HG03025 (cell line): ENCODE data around the gene THBS4.
"Not testable (repeated sequence)": the region's sequence is repeated elsewhere in the genome, so short reads cannot be mapped to it uniquely, and the experiment has no call there.

Experiments
- ATAC-seq: cut with Tn5 transposase; IDR thresholded peaks from one replicate; pipeline ENCODE4 v1.9.1; 2021; ENCODE audit warnings: mild to moderate bottlenecking, moderate library complexity; ENCODE audit not compliant: unreplicated experiment, low FRiP score

The THBS4 gene

DNA sequence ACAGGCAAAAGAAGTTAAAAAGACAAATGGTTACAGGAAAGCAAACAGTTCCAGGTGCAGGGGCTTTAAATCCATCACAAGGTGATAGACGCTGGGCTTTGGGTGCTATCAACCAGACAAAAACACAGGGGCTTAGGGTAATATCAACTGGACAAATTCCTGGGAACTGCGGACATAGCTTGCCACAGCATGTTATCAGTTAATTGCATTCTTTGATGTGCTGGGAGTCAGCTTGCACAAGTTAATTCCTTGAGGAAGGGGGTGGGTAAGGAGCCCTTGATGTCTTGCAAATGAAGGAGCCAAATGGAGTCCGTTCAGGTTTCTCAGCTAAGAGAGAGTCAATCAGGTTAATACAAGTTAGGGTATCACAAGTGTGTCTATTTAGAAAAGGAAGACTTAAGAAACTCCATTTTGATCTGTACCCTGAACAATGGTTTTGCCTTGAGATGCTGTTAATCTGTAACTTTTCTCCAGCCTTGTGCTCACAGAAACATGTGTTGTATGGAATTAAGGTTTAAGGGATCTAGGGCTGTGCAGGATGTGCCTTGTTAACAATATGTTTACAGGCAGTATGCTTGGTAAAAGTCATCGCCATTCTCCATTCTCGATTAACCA lies 76.3 kb downstream of the THBS4 start:
- not testable (repeated sequence) for ATAC-seq

DNA sequence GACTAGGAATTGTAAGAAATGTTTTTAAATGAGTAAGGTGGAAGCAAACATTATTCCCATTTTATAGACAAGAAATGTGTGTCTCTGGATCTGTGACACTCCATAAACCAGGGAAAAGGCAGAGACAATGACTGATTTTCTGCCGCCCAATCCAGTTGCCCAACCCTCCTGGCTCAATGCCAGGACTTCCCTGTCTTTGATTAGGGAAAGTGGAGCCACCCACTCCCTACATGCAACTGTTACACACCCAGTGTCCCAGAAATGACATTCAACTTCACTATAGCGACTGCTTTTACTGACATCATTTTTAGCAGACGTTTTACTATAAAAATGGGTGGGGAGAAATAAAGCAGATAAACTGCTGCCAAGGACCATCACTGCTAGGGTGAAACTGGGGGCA lies 79.7 kb downstream of the THBS4 start:
- no peak for ATAC-seq

DNA sequence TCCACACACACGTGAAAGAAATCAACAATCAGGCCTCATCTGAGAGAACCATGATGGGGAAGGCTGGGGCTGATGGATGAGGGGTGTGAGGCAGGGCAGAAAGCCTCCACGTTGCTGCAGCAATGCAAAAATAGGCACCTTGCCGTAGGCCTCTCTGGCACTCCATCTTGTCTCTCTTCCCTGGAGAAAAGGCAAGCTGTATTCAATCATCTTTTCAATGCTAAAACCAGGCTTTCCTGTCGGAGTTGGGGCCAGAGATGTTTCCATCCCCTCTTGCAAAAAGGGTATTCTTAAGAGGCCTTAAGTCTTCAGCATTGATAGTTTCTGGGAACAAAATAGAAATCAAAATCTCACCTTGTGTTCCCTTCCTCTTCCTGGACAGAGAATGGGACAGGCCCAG lies 80.9 kb downstream of the THBS4 start:
- ATAC-seq, result no peak

DNA sequence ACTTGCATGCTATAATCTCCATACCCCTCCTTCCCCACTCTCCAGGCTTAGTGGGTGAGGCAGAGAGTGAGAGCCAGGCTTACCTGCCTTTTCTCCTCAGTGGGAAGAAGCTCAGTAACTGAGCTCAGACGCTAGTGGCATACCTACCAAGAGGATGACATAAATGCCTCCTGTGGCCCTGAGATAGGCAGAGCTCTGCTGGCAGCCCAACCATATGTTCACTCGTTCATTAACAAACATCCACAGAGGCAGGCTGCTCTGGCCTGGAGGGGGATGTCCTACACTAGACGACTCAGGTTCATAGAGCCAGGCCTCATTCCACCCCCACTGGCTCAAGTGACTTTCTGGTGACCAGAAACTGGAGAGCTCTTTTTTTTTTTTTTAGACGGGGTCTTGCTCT lies 81.3 kb downstream of the THBS4 start:
- ATAC-seq, result no peak

- ATAC-seq, result no peak
These were observed 82.3 kb downstream of the THBS4 start for GRCh38 chr5:80117446-80117845.

- ATAC-seq, result no peak
These were observed 84.2 kb downstream of the THBS4 start for GRCh38 chr5:80119372-80119771.

GRCh38 chr5:80122579-80122978 lies 87.4 kb downstream of the THBS4 start:
- ATAC-seq, result no peak

DNA sequence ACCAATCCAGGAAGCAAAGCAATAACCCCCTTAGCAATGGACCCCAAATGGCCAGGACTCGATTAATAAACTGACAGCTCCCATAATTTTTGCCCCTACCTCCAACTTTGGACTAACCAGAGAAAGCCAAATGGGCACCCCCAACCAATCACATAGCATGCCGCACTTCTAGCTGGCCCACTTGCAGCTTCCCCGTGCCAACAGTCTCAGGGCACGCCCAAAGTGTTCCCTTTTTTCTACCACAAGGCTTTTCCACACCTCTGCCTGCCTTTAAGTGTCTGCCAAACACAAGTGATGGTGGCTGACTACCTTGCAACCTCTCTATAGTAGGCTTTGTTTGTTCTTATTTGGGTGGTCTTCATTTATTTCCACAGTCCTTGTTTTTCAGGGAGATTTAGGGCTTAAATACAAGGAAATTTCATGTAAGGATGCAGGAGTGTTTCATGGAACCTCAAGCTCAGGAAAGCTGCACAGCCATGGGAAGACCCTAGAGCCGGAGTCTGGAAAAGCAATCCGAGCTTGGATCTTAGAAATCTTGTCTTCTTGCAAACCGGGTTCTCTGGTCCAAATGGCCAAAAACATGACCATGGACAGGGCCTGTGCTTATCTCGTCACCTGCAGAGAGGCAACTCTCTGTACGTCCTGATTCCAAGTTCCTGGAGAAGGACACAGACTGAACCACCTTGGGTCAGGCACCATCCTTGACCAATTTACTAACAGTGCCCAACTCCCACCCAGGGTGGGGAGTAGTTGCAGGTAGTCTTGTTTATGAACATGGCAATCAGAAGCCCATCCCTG lies 89.2 kb downstream of the THBS4 start:
- no peak for ATAC-seq

DNA sequence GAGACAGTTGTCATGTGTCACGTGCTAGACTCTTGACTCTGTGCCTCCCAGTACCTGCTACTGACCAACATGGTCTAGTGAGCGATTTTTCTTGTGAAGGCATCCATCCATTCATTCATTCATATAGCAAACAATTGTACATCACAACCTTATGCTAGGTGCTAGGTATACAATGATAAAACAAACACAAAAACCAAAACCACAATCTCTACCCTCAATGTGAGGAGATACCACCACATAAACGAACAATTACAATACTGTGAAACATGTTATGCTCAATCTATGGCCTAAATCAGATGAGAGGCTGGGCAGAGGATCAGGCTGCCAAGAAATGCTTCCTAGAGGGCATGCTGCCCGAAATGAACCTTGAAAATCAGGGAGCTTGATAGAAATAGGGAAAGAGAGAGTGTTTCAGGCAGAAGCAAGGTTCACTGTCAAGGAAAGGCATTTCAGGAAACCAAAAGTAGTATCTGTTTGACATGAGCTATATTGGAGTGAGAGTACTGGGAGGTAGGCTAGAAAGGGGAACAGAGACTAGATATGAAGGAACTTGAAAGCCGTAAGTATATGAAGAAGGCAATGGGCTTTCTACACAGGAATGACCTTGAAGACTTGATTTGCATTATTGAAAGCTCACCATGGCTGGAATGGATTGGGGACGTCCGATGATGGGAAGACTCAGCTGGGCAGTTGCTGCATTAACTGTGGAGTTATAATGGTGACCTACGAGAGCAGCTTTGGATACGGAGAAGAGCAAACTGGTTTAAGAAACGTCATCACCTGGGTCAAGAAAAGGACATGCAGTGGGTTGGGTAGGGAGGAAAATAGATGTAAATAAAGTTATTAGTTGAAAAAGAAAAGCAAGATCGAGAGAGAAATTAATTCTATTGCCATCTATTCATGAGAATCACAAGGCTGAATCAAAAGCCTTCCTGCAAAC lies 90.1 kb downstream of the THBS4 start:
- peak; percentile 96 for ATAC-seq

- no peak for ATAC-seq
These were observed 90.9 kb downstream of the THBS4 start for GRCh38 chr5:80125962-80126480.

DNA sequence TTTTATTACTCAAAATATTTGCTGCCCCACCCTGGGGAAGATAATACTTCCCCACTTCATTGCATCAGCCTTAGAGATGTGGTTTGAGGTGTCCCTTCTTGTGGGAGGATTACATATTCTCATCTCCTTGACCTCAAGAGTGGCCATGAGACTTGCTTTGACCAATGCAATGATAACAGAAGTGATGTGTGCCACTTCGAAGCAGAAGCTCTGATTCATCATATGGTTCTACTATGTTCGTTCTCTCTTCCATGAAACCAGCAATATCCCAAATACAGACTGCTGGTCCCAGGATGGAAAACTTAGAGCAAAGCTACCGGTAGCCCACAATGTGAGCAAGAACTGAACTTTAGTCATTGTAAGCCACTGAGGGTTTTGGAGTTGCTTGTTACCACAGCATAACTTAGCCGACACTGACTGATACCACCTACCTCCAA lies 92.0 kb downstream of the THBS4 start:
- no peak for ATAC-seq

- no peak for ATAC-seq
These were observed 93.0 kb downstream of the THBS4 start for GRCh38 chr5:80128141-80128540.

- ATAC-seq, result no peak
These were observed 94.0 kb downstream of the THBS4 start for GRCh38 chr5:80129146-80129545.
